Thymus (tissue), 14 donors: Measurements from ENCODE around the gene CEACAM16. TPM values are rescaled to one million over a fixed set of nuclear protein-coding genes. Genes with fewer than 3 reads are reported as not detected.
A peak's percentile ranks its signal among the peaks of the same experiment; 100 is the strongest.

Experiments
- DNase-seq, 9 donors: peaks; one replicate each; pipeline ENCODE4 v3.0.0-alpha.2; 2013; ENCODE audit warnings: low spot score in 9 of 9, low read depth in 6 of 9, missing footprints in 1 of 9
- H3K27ac ChIP-seq, 2 donors: one replicate each; pipeline ENCODE4 v1.5.1; 2013; ENCODE audit warnings: control low read depth in 1 of 2, low read depth in 1 of 2, low read length in 1 of 2, mild to moderate bottlenecking in 1 of 2, moderate library complexity in 1 of 2
- H3K27me3 ChIP-seq, 2 donors: one replicate each; pipeline ENCODE4 v1.5.1; 2013; ENCODE audit warnings: low read length in 1 of 2; ENCODE audit not compliant: control insufficient read depth in 2 of 2, insufficient read depth in 1 of 2
- H3K36me3 ChIP-seq, 2 donors: one replicate each; pipeline ENCODE4 v1.5.1; 2013; ENCODE audit warnings: low read length in 1 of 2, mild to moderate bottlenecking in 1 of 2, moderate library complexity in 1 of 2; ENCODE audit not compliant: control insufficient read depth in 2 of 2, insufficient read depth in 2 of 2
- H3K4me1 ChIP-seq, 2 donors: one replicate each; pipeline ENCODE4 v1.5.1; 2013; ENCODE audit warnings: low read length in 2 of 2; ENCODE audit not compliant: control insufficient read depth in 2 of 2, insufficient read depth in 2 of 2
- H3K4me3 ChIP-seq, 2 donors: one replicate each; pipeline ENCODE4 v1.5.1; 2013; ENCODE audit warnings: low read length in 2 of 2, control low read depth in 1 of 2, mild to moderate bottlenecking in 1 of 2
- H3K9me3 ChIP-seq, 2 donors: one replicate each; pipeline ENCODE4 v1.5.1; 2013; ENCODE audit warnings: low read length in 1 of 2, mild to moderate bottlenecking in 1 of 2; ENCODE audit not compliant: control insufficient read depth in 2 of 2, insufficient read depth in 1 of 2
- WGBS: extraction: QIAGEN DNeasy Blood & Tissue Kit; methylation state at CpG from one replicate; pipeline ENCODE4 v1.1.7; 2013; 5-methylcytosine and 5-hydroxymethylcytosine counted together
- long read RNA-seq, 10 donors: transcript quantifications; one replicate each; lab custom pipeline, GENCODE V29; 2026
- polyA plus RNA-seq: library from polyadenylated mRNA; stranded (reverse); fragments of 200-250 nt; gene quantifications from one replicate; pipeline ENCODE4 v1.2.3, GENCODE V29; 2013
- total RNA-seq: library from RNA; stranded (reverse); fragments of 120-200 nt; gene quantifications from one replicate; pipeline ENCODE4 v1.2.4, GENCODE V29; 2013
- donor health status: healthy.

Gene CEACAM16
- total RNA-seq (0.24 TPM), polyA plus RNA-seq (0.09 TPM)
- long read RNA-seq, donor 1, result 0 reads
- long read RNA-seq, donor 2, result 0 reads
- long read RNA-seq, donor 3, result 0 reads
- long read RNA-seq, donor 4, result 0 reads
- long read RNA-seq, donor 5, result 0 reads
- long read RNA-seq, donor 6, result 0 reads
- long read RNA-seq, donor 7, result 0 reads
- long read RNA-seq, donor 8, result 0 reads
- long read RNA-seq, donor 9, result 0 reads
- long read RNA-seq, donor 10, result 0 reads

- H3K9me3 ChIP-seq, result no peaks in the 10 kb centered on the region
- H3K4me1 ChIP-seq, result peaks cover 0 to 13% of the 10 kb centered on the region in 2 donors
- 96% methylated on average over 13 of the region's 13 CpGs for WGBS
- no peak within 1 kb of the TSS for H3K4me3 ChIP-seq
- peaks cover 0 to 4% of the 10 kb centered on the region in 2 donors for H3K27me3 ChIP-seq
- no peak for DNase-seq
- H3K36me3 ChIP-seq, result no peaks in the 10 kb centered on the region
- no peak within 1 kb of the TSS for H3K27ac ChIP-seq
Measured at GRCh38 chr19:44698492-44699201, at the start of gene CEACAM16. CEACAM16 (plus strand) TSS chr19:44699151; CDS start chr19:44701457, 2,306 bp downstream.

GRCh38 chr19:44649578-44650145, 49.3 kb upstream of the CEACAM16 start:
- Histone ChIP-seq H3K27me3 (no peaks in the 10 kb centered on the region), H3K27ac (no peak overlapping the region), H3K4me1 (peaks cover 14 to 15% of the 10 kb centered on the region in 2 donors), H3K36me3 (peaks cover 21 to 28% of the 10 kb centered on the region in 2 donors), H3K9me3 (no peaks in the 10 kb centered on the region), H3K4me3 (no peak overlapping the region)
- DNase-seq, result no peak
- 97% methylated on average over 15 of the region's 15 CpGs for WGBS

GRCh38 chr19:44653343-44653742, 45.6 kb upstream of the CEACAM16 start:
- peaks cover 15 to 28% of the 10 kb centered on the region in 2 donors for H3K4me1 ChIP-seq
- 97% methylated on average over 5 of the region's 5 CpGs for WGBS
- no peaks in the 10 kb centered on the region for H3K27me3 ChIP-seq
- peaks cover 23 to 28% of the 10 kb centered on the region in 2 donors for H3K36me3 ChIP-seq
- H3K9me3 ChIP-seq, result no peaks in the 10 kb centered on the region
- no peak overlapping the region for H3K27ac ChIP-seq
- no peak overlapping the region for H3K4me3 ChIP-seq
- no peak for DNase-seq

GRCh38 chr19:44653977-44654774, 44.8 kb upstream of the CEACAM16 start:
- WGBS, result 36% methylated on average over 16 of the region's 16 CpGs
- Histone ChIP-seq H3K27me3 (no peaks in the 10 kb centered on the region), H3K4me1 (peaks cover 15 to 28% of the 10 kb centered on the region in 2 donors), H3K27ac (peak overlapping the region; percentile 21 to 77), H3K36me3 (peaks cover 25 to 28% of the 10 kb centered on the region in 2 donors), H3K9me3 (no peaks in the 10 kb centered on the region), H3K4me3 (no peak overlapping the region)
- peak; percentile 44 to 89 (median 74) for DNase-seq

- WGBS, result 44% methylated on average over 25 of the region's 25 CpGs
- H3K27ac ChIP-seq, result no peak overlapping the region
- H3K4me3 ChIP-seq, result no peak overlapping the region
- DNase-seq, result peak; percentile 37 to 84 (median 65)
- H3K4me1 ChIP-seq, result peaks cover 22 to 38% of the 10 kb centered on the region in 2 donors
- H3K36me3 ChIP-seq, result peaks cover 13% of the 10 kb centered on the region in 2 donors
- H3K27me3 ChIP-seq, result no peaks in the 10 kb centered on the region
- no peaks in the 10 kb centered on the region for H3K9me3 ChIP-seq
Measured at GRCh38 chr19:44657211-44657921, 41.6 kb upstream of the CEACAM16 start.

GRCh38 chr19:44658069-44658733, 40.8 kb upstream of the CEACAM16 start:
- DNase-seq, result no peak
- H3K4me3 ChIP-seq, result no peak overlapping the region
- H3K27ac ChIP-seq, result no peak overlapping the region
- no peaks in the 10 kb centered on the region for H3K9me3 ChIP-seq
- peaks cover 10 to 12% of the 10 kb centered on the region in 2 donors for H3K36me3 ChIP-seq
- no peaks in the 10 kb centered on the region for H3K27me3 ChIP-seq
- 100% methylated on average over 3 of the region's 3 CpGs for WGBS
- peaks cover 29 to 47% of the 10 kb centered on the region in 2 donors for H3K4me1 ChIP-seq

- no peaks in the 10 kb centered on the region for H3K9me3 ChIP-seq
- WGBS, result 99% methylated on average over 4 of the region's 4 CpGs
Measured at GRCh38 chr19:44660081-44660480, 38.9 kb upstream of the CEACAM16 start.

GRCh38 chr19:44661205-44661604, 37.7 kb upstream of the CEACAM16 start:
- 97% methylated on average over 11 of the region's 11 CpGs for WGBS

More at GRCh38 chr19:44660081-44660480, 38.9 kb upstream of the CEACAM16 start:
- peaks cover 4 to 7% of the 10 kb centered on the region in 2 donors for H3K36me3 ChIP-seq
- no peaks in the 10 kb centered on the region for H3K27me3 ChIP-seq
- no peak overlapping the region for H3K4me3 ChIP-seq
- DNase-seq, result no peak
- no peak overlapping the region for H3K27ac ChIP-seq
- H3K4me1 ChIP-seq, result peaks cover 13 to 33% of the 10 kb centered on the region in 2 donors

More at GRCh38 chr19:44661205-44661604, 37.7 kb upstream of the CEACAM16 start:
- H3K27me3 ChIP-seq, result no peaks in the 10 kb centered on the region
- no peaks in the 10 kb centered on the region for H3K9me3 ChIP-seq
- H3K27ac ChIP-seq, result no peak overlapping the region
- H3K4me3 ChIP-seq, result no peak overlapping the region
- peaks cover 2 to 4% of the 10 kb centered on the region in 2 donors for H3K36me3 ChIP-seq
- DNase-seq, result no peak
- peaks cover 13 to 33% of the 10 kb centered on the region in 2 donors for H3K4me1 ChIP-seq
